Thyroid gland (tissue), 4 donors: ENCODE data around the gene FBXL7. TPM values are rescaled to one million over a fixed set of nuclear protein-coding genes. Genes with fewer than 3 reads are reported as not detected.

Experiments used
- DNase-seq, 2 donors: peaks; one replicate each; pipeline ENCODE4 v3.0.0-alpha.2; 2019
- H3K27ac ChIP-seq, 3 donors: fragments of 200-600 bp; sonication (generic); 1 replicate in 2 of 3; 2 replicates in 1 of 3; pipeline ENCODE4 v1.5.1; 2016 to 2019; ENCODE audit warnings: mild to moderate bottlenecking in 1 of 3, moderate library complexity in 1 of 3
- H3K27me3 ChIP-seq: fragments of 200-600 bp; sonication (generic); one replicate; pipeline ENCODE4 v1.5.1; 2019
- H3K36me3 ChIP-seq, 2 donors: fragments of 200-600 bp; sonication (generic); one replicate each; pipeline ENCODE4 v1.5.1; 2016 to 2019
- H3K4me1 ChIP-seq, 2 donors: fragments of 200-600 bp; sonication (generic); one replicate each; pipeline ENCODE4 v1.5.1; 2017 to 2019
- H3K4me3 ChIP-seq, 3 donors: fragments of 200-600 bp; sonication (generic); replicated peaks in 1 of 3; 1 replicate in 2 of 3; 2 replicates in 1 of 3; pipeline ENCODE4 v1.5.1; 2016; ENCODE audit warnings: mild to moderate bottlenecking in 1 of 3
- H3K9me3 ChIP-seq: fragments of 200-600 bp; sonication (generic); one replicate; pipeline ENCODE4 v1.5.1; 2017
- POLR2A ChIP-seq, 2 donors: fragments of 450-650 bp; IDR thresholded peaks; one replicate each; pipeline ENCODE4 v1.6.1; 2017; ENCODE audit warnings: antibody characterized with exemption in 2 of 2, mild to moderate bottlenecking in 2 of 2, moderate library complexity in 1 of 2
- WGBS, 2 donors: methylation state at CpG; one replicate each; pipeline ENCODE4 v1.1.5; 2017; 5-methylcytosine and 5-hydroxymethylcytosine counted together
- intact Hi-C: fragments of 100-400 bp; cut with DNase I; formaldehyde crosslinking; loops from one replicate; pipeline ENCODE4 v1.15.1; 2023
- total RNA-seq, 4 donors: library from RNA; depleted of rRNA; stranded (reverse); fragments of >200 nt; gene quantifications; one replicate each; pipeline ENCODE4 v1.2.3, GENCODE V29; 2016
- TF ChIP-seq, protein P1 (sequence below), 6 experiments: fragments of 200-600 bp in 3 of 6; fragments of 450-650 bp in 3 of 6; sonication (generic) in 3 of 6; IDR thresholded peaks; one replicate each; pipeline ENCODE4 v1.5.1; 2016 to 2019; ENCODE audit warnings: antibody characterized with exemption in 6 of 6, mild to moderate bottlenecking in 2 of 6, inconsistent platforms in 1 of 6, moderate library complexity in 1 of 6

Gene FBXL7
- total RNA-seq, 4 donors from 2014 or later = 6.4 to 11.8 (median 9.2) TPM

DNA sequence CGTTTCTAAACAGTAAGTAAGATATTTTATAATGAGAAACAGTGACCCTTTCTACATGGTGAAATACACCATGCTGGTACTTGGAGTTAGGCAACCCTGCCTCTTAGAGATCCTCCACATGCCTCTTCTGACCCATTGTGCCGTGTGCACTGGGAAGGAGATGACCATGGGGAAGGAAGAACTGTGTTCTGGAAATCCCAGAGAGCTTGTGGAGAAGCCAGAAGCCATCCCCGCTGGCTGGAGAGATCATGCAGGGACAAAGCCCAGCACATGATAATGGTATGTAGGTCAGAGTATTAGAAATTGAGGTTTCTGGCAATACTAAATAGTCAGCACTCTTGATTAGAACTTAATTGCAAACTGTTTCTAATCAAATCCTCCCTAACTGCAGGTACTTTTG is 307.3 kb downstream of the FBXL7 start:
- Histone ChIP-seq H3K27me3 (no peaks in the 10 kb centered on the region), H3K4me1 (no peaks in the 10 kb centered on the region), H3K36me3 (no peaks in the 10 kb centered on the region), H3K4me3 (no peak overlapping the region), H3K9me3 (no peaks in the 10 kb centered on the region), H3K27ac (no peak overlapping the region)
- intact Hi-C loops = no loop called here
- 73 to 77% methylated on average over 3 of the region's 3 CpGs for WGBS, 2 donors
- no peak for DNase-seq
- TF ChIP-seq POLR2A (IDR thresholded peaks at IDR 0.05) = no peak
- TF ChIP-seq, protein P1, sequence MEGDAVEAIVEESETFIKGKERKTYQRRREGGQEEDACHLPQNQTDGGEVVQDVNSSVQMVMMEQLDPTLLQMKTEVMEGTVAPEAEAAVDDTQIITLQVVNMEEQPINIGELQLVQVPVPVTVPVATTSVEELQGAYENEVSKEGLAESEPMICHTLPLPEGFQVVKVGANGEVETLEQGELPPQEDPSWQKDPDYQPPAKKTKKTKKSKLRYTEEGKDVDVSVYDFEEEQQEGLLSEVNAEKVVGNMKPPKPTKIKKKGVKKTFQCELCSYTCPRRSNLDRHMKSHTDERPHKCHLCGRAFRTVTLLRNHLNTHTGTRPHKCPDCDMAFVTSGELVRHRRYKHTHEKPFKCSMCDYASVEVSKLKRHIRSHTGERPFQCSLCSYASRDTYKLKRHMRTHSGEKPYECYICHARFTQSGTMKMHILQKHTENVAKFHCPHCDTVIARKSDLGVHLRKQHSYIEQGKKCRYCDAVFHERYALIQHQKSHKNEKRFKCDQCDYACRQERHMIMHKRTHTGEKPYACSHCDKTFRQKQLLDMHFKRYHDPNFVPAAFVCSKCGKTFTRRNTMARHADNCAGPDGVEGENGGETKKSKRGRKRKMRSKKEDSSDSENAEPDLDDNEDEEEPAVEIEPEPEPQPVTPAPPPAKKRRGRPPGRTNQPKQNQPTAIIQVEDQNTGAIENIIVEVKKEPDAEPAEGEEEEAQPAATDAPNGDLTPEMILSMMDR (IDR thresholded peaks at IDR 0.05) = no peak

DNA sequence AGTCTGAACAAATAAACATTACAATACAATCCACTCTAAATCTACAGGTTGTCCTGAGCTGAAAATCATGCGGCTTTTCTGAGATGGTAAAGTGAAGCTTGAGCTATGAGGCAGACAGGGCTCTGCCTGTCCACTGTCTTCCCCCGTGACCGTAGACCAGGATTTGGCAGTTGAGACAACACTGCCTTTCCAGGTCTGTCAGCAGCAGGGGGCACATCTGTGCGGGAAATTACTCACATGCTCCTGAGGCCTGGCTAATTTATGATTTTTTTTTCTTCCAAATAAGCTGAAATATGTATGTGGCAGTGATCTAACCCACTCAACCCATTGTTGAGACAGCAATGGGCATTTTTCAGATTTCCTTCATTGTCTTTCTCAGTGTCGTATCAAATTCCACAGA is 307.9 kb downstream of the FBXL7 start:
- Histone ChIP-seq H3K9me3 (no peaks in the 10 kb centered on the region), H3K4me3 (no peak overlapping the region), H3K27me3 (no peaks in the 10 kb centered on the region), H3K27ac (no peak overlapping the region), H3K4me1 (no peaks in the 10 kb centered on the region), H3K36me3 (no peaks in the 10 kb centered on the region)
- 85 to 90% methylated on average over 5 of the region's 5 CpGs for WGBS, 2 donors
- intact Hi-C loops = no loop called here
- TF ChIP-seq, protein P1 (IDR thresholded peaks at IDR 0.05) = no peak
- no peak for TF ChIP-seq POLR2A (IDR thresholded peaks at IDR 0.05)
- DNase-seq = peak in 1 of 2 donors; percentile 6

- Histone ChIP-seq H3K27ac (no peak overlapping the region), H3K4me3 (no peak overlapping the region), H3K27me3 (no peaks in the 10 kb centered on the region), H3K36me3 (no peaks in the 10 kb centered on the region), H3K4me1 (no peaks in the 10 kb centered on the region), H3K9me3 (no peaks in the 10 kb centered on the region)
- no peak for TF ChIP-seq POLR2A (IDR thresholded peaks at IDR 0.05)
- TF ChIP-seq, protein P1 (IDR thresholded peaks at IDR 0.05) = no peak
- WGBS, 2 donors = 80 to 83% methylated on average over 3 of the region's 3 CpGs
- no peak for DNase-seq
- intact Hi-C loops = no loop called here
Measured at GRCh38 chr5:15808577-15808976, 308.6 kb downstream of the FBXL7 start.

- Histone ChIP-seq H3K27me3 (no peaks in the 10 kb centered on the region), H3K27ac (no peak overlapping the region), H3K4me1 (no peaks in the 10 kb centered on the region), H3K4me3 (no peak overlapping the region), H3K9me3 (no peaks in the 10 kb centered on the region), H3K36me3 (no peaks in the 10 kb centered on the region)
- 91 to 92% methylated on average over 5 of the region's 5 CpGs for WGBS, 2 donors
- DNase-seq = no peak
- TF ChIP-seq, protein P1 (IDR thresholded peaks at IDR 0.05) = no peak
- no peak for TF ChIP-seq POLR2A (IDR thresholded peaks at IDR 0.05)
- intact Hi-C loops = no loop called here
Measured at GRCh38 chr5:15819617-15820016, 319.6 kb downstream of the FBXL7 start.

- no peak for TF ChIP-seq POLR2A (IDR thresholded peaks at IDR 0.05)
- TF ChIP-seq, protein P1 (IDR thresholded peaks at IDR 0.05) = no peak
- H3K36me3 ChIP-seq = no peaks in the 10 kb centered on the region
- intact Hi-C loops = no loop called here
- H3K9me3 ChIP-seq = no peaks in the 10 kb centered on the region
- DNase-seq = no peak
- H3K4me3 ChIP-seq = no peak overlapping the region
- no peaks in the 10 kb centered on the region for H3K27me3 ChIP-seq
- H3K4me1 ChIP-seq = no peaks in the 10 kb centered on the region
- no peak overlapping the region for H3K27ac ChIP-seq
Measured at GRCh38 chr5:15821506-15821905, 321.5 kb downstream of the FBXL7 start.
